ENCODE results near the gene ATAD1.

Gene ATAD1

GRCh38 chr10:87715552-87716347, 102.3 kb downstream of the ATAD1 start:
- no peak for DNase-seq (ENCODE audit: low read depth in 2 of 2)

GRCh38 chr10:87713707-87714106, 104.3 kb downstream of the ATAD1 start:
- DNase-seq (ENCODE audit: low read depth in 2 of 2), result no peak

GRCh38 chr10:87712913-87713616, 105.0 kb downstream of the ATAD1 start:
- no peak for DNase-seq (ENCODE audit: low read depth in 2 of 2)

- DNase-seq (ENCODE audit: low read depth in 2 of 2), result no peak
Measured at GRCh38 chr10:87707254-87707653, 110.8 kb downstream of the ATAD1 start.

- no peak for DNase-seq (ENCODE audit: low read depth in 2 of 2)
Measured at GRCh38 chr10:87706731-87707130, 111.3 kb downstream of the ATAD1 start.

GRCh38 chr10:87705339-87705738, 112.7 kb downstream of the ATAD1 start:
- no peak for DNase-seq (ENCODE audit: low read depth in 2 of 2)

- no peak for DNase-seq (ENCODE audit: low read depth in 2 of 2)
Measured at GRCh38 chr10:87703771-87704170, 114.3 kb downstream of the ATAD1 start.

- no peak for DNase-seq (ENCODE audit: low read depth in 2 of 2)
Measured at GRCh38 chr10:87702973-87703294, 115.1 kb downstream of the ATAD1 start.

- no peak for DNase-seq (ENCODE audit: low read depth in 2 of 2)
Measured at GRCh38 chr10:87702260-87702972, 115.6 kb downstream of the ATAD1 start.
